AG04449 (cell line): ENCODE results near the gene SLC13A5.

Source experiments
- CTCF ChIA-PET: fragments of 350-600 bp; formaldehyde crosslinking; extraction: SDS; loops from one replicate; lab custom pipeline; 2021; ENCODE audit warnings: antibody characterized with exemption; lab: Yijun Ruan, JAX
- POLR2A ChIA-PET: fragments of 400-600, 350-600 bp; formaldehyde crosslinking; extraction: SDS; loops from one replicate; lab custom pipeline; 2020; ENCODE audit warnings: antibody characterized with exemption, inconsistent platforms; lab: Yijun Ruan, JAX
- DNase-seq: peaks from one replicate; pipeline ENCODE4 v3.0.0-alpha.2; 2010; ENCODE audit warnings: low read depth, low spot score
- H3K4me3 ChIP-seq: 2 replicates; pipeline ENCODE4 v1.5.1; 2011; ENCODE audit warnings: low read depth, mild to moderate bottlenecking, control low read depth, low read length
- CTCF ChIP-seq: IDR thresholded peaks from one replicate; pipeline ENCODE4 v1.5.1; 2011; ENCODE audit warnings: mild to moderate bottlenecking, moderate library complexity, low read length, control low read depth, inconsistent platforms; ENCODE audit not compliant: insufficient read depth; ENCODE audit errors: missing control alignments

The SLC13A5 gene

GRCh38 chr17:6691546-6691945 is 21.6 kb downstream of the SLC13A5 start:
- no peak for DNase-seq
- POLR2A ChIA-PET = no interaction called here
- H3K4me3 ChIP-seq = no peak overlapping the region
- CTCF ChIA-PET = no interaction called here
- TF ChIP-seq CTCF = no peak

GRCh38 chr17:6690641-6691040 is 22.5 kb downstream of the SLC13A5 start:
- no peak for TF ChIP-seq CTCF
- no peak for DNase-seq
- H3K4me3 ChIP-seq = no peak overlapping the region
- CTCF ChIA-PET = no interaction called here
- POLR2A ChIA-PET = no interaction called here

- no peak overlapping the region for H3K4me3 ChIP-seq
- TF ChIP-seq CTCF = no peak
- CTCF ChIA-PET = no interaction called here
- DNase-seq = no peak
- POLR2A ChIA-PET = no interaction called here
These were observed 24.2 kb downstream of the SLC13A5 start for GRCh38 chr17:6688944-6689343.

- no peak for TF ChIP-seq CTCF
- no peak for DNase-seq
- CTCF ChIA-PET = interaction anchor here (1.1 kb wide), 2 partner anchors 16 to 19 kb away, joined by 3 read pairs; no protein-coding TSS in a partner anchor
- H3K4me3 ChIP-seq = no peak overlapping the region
- POLR2A ChIA-PET = no interaction called here
These were observed 27.1 kb downstream of the SLC13A5 start for GRCh38 chr17:6686026-6686425.

- H3K4me3 ChIP-seq = no peak overlapping the region
- CTCF ChIA-PET = interaction anchor here (0.7 to 3.9 kb wide), 3 partner anchors 17 to 158 kb away, joined by 3 to 22 read pairs (median 3); no protein-coding TSS in a partner anchor
These were observed 28.0 kb downstream of the SLC13A5 start for GRCh38 chr17:6684881-6685767.

GRCh38 chr17:6684460-6684783 is 28.7 kb downstream of the SLC13A5 start:
- POLR2A ChIA-PET = no interaction called here
- CTCF ChIA-PET = interaction anchor here (3.9 kb wide), 1 partner anchor 18 kb away, joined by 22 read pairs; no protein-coding TSS in a partner anchor
- no peak overlapping the region for H3K4me3 ChIP-seq
- TF ChIP-seq CTCF = no peak
- no peak for DNase-seq

More at GRCh38 chr17:6684881-6685767, 28.0 kb downstream of the SLC13A5 start:
- DNase-seq = no peak
- TF ChIP-seq CTCF = no peak
- POLR2A ChIA-PET = no interaction called here
